H1 (cell line): ENCODE measurements around the gene RAP1GAP.

Experiments used
- CBX5 ChIP-seq: fragments of 300-800, 300-1000 bp; sonication (generic); IDR thresholded peaks from 2 replicates; pipeline ENCODE4 v1.7.1; 2016; ENCODE audit warnings: antibody characterized with exemption, low read length, low read depth
- CTCF ChIP-seq, 3 experiments: IDR thresholded peaks; 1 replicate in 2 of 3; 2 replicates in 1 of 3; pipeline versions ENCODE4 v1.5.1 to v1.6.1; 2011; ENCODE audit warnings: low read length in 3 of 3, mild to moderate bottlenecking in 3 of 3, inconsistent platforms in 2 of 3, low read depth in 1 of 3, moderate library complexity in 1 of 3; ENCODE audit not compliant: insufficient read depth in 1 of 3; ENCODE audit errors: control extremely low read depth in 1 of 3
- EP300 ChIP-seq, 2 experiments: IDR thresholded peaks; 1 replicate in 1 of 2; 2 replicates in 1 of 2; pipeline ENCODE4 v1.6.1; 2011 to 2012; ENCODE audit warnings: low read depth in 2 of 2, low read length in 2 of 2, mild to moderate bottlenecking in 2 of 2, borderline replicate concordance in 1 of 2, inconsistent platforms in 1 of 2, moderate library complexity in 1 of 2
- EZH2 ChIP-seq: fragments of 200-600 bp; sonication (generic); IDR thresholded peaks from 2 replicates; pipeline ENCODE4 v1.7.1; 2012; ENCODE audit warnings: low read depth, mild to moderate bottlenecking, moderate library complexity, low read length, inconsistent platforms; ENCODE audit not compliant: severe bottlenecking
- HDAC6 ChIP-seq: IDR thresholded peaks from one replicate; pipeline ENCODE4 v1.7.1; 2012; ENCODE audit warnings: low read depth, mild to moderate bottlenecking, inconsistent platforms, low read length, moderate library complexity
- PHF8 ChIP-seq: fragments of 200-600 bp; sonication (generic); conservative IDR thresholded peaks from 2 replicates; pipeline ENCODE4 v1.7.1; 2012; ENCODE audit warnings: low read depth, mild to moderate bottlenecking, inconsistent platforms, low read length, moderate library complexity
- POLR2AphosphoS5 ChIP-seq: IDR thresholded peaks from 2 replicates; pipeline ENCODE4 v1.6.1; 2011; ENCODE audit warnings: low read depth, low read length
- RXRA ChIP-seq: IDR thresholded peaks from 2 replicates; pipeline ENCODE4 v1.6.1; 2011; ENCODE audit warnings: low read depth, mild to moderate bottlenecking, low read length, moderate library complexity; ENCODE audit not compliant: insufficient read depth
- SP2 ChIP-seq: IDR thresholded peaks from 2 replicates; pipeline ENCODE4 v1.6.1; 2012; ENCODE audit warnings: mild to moderate bottlenecking, low read length, inconsistent platforms
- TBP ChIP-seq: IDR thresholded peaks from 2 replicates; pipeline ENCODE4 v1.6.1; 2011; ENCODE audit warnings: low read depth, low read length, improper control_type of control experiment
- YY1 ChIP-seq: IDR thresholded peaks from 2 replicates; pipeline ENCODE4 v1.6.1; 2011; ENCODE audit warnings: low read depth, mild to moderate bottlenecking, low read length

GRCh38 chr1:21641537-21641936, 27.6 kb downstream of the RAP1GAP start:
- no peak for TF ChIP-seq CTCF (IDR thresholded peaks at IDR 0.05; ENCODE audit: control extremely low read depth in 1 of 3, insufficient read depth in 1 of 3, low read depth in 1 of 3, low read length in 3 of 3)
- TF ChIP-seq EP300 (IDR thresholded peaks at IDR 0.05; ENCODE audit: borderline replicate concordance in 1 of 2, low read depth in 2 of 2, low read length in 2 of 2), result no peak
- no peak for TF ChIP-seq RXRA
- no peak for TF ChIP-seq YY1
- no peak for TF ChIP-seq TBP
- no peak for TF ChIP-seq SP2
- TF ChIP-seq POLR2AphosphoS5, result no peak
- TF ChIP-seq EZH2, result no peak
- TF ChIP-seq HDAC6, result no peak
- TF ChIP-seq CBX5, result no peak
- TF ChIP-seq PHF8, result no peak
